Left kidney (tissue), 8 donors: Measurements from ENCODE around the gene FMO2. TPM values are rescaled to one million over a fixed set of nuclear protein-coding genes. Genes with fewer than 3 reads are reported as not detected.

ENCODE experiments used
- DNase-seq: peaks from one replicate; pipeline ENCODE4 v3.0.0-alpha.2; 2013
- long read RNA-seq, 8 donors: transcript quantifications; one replicate each; lab custom pipeline, GENCODE V29; 2026
- polyA plus RNA-seq: library from polyadenylated mRNA; unstranded; fragments of 120-200 nt; gene quantifications from one replicate; pipeline ENCODE4 v1.2.1, GENCODE V29; 2013; ENCODE audit not compliant: insufficient read length

Gene FMO2
- 1.1 TPM for polyA plus RNA-seq
- long read RNA-seq, donor 1: 0 reads
- long read RNA-seq, donor 2: 0 reads
- long read RNA-seq, donor 3: 0 reads
- long read RNA-seq, donor 4: 0 reads
- long read RNA-seq, donor 5: 0 reads
- long read RNA-seq, donor 6: 0 reads
- long read RNA-seq, donor 7: 0 reads
- long read RNA-seq, donor 8: 0 reads

GRCh38 chr1:171185091-171185490, at the start of gene FMO2:
TSS of gene FMO2 (plus strand) at chr1:171185300. CDS start at chr1:171185714, 414 bp downstream.
- DNase-seq: no peak

GRCh38 chr1:171137580-171137979, 47.5 kb upstream of the FMO2 start:
- DNase-seq: no peak

GRCh38 chr1:171138980-171139379, 46.1 kb upstream of the FMO2 start:
- no peak for DNase-seq

GRCh38 chr1:171139890-171140289, 45.2 kb upstream of the FMO2 start:
- no peak for DNase-seq

- no peak for DNase-seq
These were observed 44.7 kb upstream of the FMO2 start for GRCh38 chr1:171140401-171140800.

- no peak for DNase-seq
These were observed 44.0 kb upstream of the FMO2 start for GRCh38 chr1:171140956-171141687.

GRCh38 chr1:171141688-171142415, 43.2 kb upstream of the FMO2 start:
- DNase-seq: peak; percentile 43

- DNase-seq: no peak
These were observed 42.4 kb upstream of the FMO2 start for GRCh38 chr1:171142416-171143385.

- no peak for DNase-seq
These were observed 34.9 kb upstream of the FMO2 start for GRCh38 chr1:171150156-171150555.

GRCh38 chr1:171152549-171152948, 32.6 kb upstream of the FMO2 start:
- no peak for DNase-seq

- DNase-seq: no peak
These were observed 29.6 kb upstream of the FMO2 start for GRCh38 chr1:171155484-171155883.

GRCh38 chr1:171158096-171158495, 27.0 kb upstream of the FMO2 start:
- no peak for DNase-seq

- no peak for DNase-seq
These were observed 26.5 kb upstream of the FMO2 start for GRCh38 chr1:171158551-171158950.

GRCh38 chr1:171159148-171159547, 26.0 kb upstream of the FMO2 start:
- DNase-seq: no peak

- DNase-seq: no peak
These were observed 24.9 kb upstream of the FMO2 start for GRCh38 chr1:171160211-171160610.

GRCh38 chr1:171160639-171161354, 24.3 kb upstream of the FMO2 start:
- no peak for DNase-seq

GRCh38 chr1:171161431-171161830, 23.7 kb upstream of the FMO2 start:
- no peak for DNase-seq

GRCh38 chr1:171166361-171166760, 18.7 kb upstream of the FMO2 start:
- DNase-seq: no peak

- no peak for DNase-seq
These were observed 17.3 kb upstream of the FMO2 start for GRCh38 chr1:171167785-171168184.

GRCh38 chr1:171172471-171172870, 12.6 kb upstream of the FMO2 start:
- no peak for DNase-seq

GRCh38 chr1:171173069-171173468, 12.0 kb upstream of the FMO2 start:
- no peak for DNase-seq
